Caco-2 (cell line): ENCODE measurements around the gene API5. TPM values are rescaled to one million over a fixed set of nuclear protein-coding genes. Genes with fewer than 3 reads are reported as not detected.

Source experiments
- BruUV-seq: library from RNA; stranded (reverse); fragments of 400-500 nt; replicated peaks from 2 replicates; lab custom pipeline; 2021; lab: Mats Ljungman, UMichigan
- CTCF ChIA-PET: fragments of 300-600 bp; sonication (Branson Sonifier 250); formaldehyde crosslinking; loops from one replicate; lab custom pipeline; 2022; ENCODE audit warnings: antibody characterized with exemption; lab: Charles Lee
- POLR2A ChIA-PET: fragments of 300-600 bp; sonication (Branson Sonifier 250); formaldehyde crosslinking; loops from one replicate; lab custom pipeline; 2022; ENCODE audit warnings: antibody characterized with exemption; lab: Charles Lee
- DNase-seq, 2 experiments: peaks; one replicate each; pipeline versions ENCODE4 v3.0.0 to v3.0.0-alpha.2; 2020 to 2022
- H3K27me3 ChIP-seq: replicated peaks from 2 replicates; pipeline ENCODE4 v1.6.0; 2011; ENCODE audit warnings: low read length; ENCODE audit not compliant: control insufficient read depth, insufficient read depth
- H3K36me3 ChIP-seq: 2 replicates; pipeline ENCODE4 v1.5.1; 2011; ENCODE audit warnings: low read length; ENCODE audit not compliant: control insufficient read depth, insufficient read depth
- H3K4me1 ChIP-seq: fragments of 250-450 bp; sonication (Bioruptor Pico); 2 replicates; pipeline ENCODE4 v1.5.1; 2020; ENCODE audit warnings: mild to moderate bottlenecking
- H3K4me3 ChIP-seq: 2 replicates; pipeline ENCODE4 v1.5.1; 2011; ENCODE audit warnings: low read depth, mild to moderate bottlenecking, control low read depth, low read length
- H3K9me3 ChIP-seq: fragments of 250-450 bp; sonication (Bioruptor Pico); 2 replicates; pipeline ENCODE4 v1.5.1; 2020; ENCODE audit warnings: mild to moderate bottlenecking, moderate library complexity
- H3K27ac Mint-ChIP-seq: one replicate; pipeline ENCODE4 v1.8.0; 2022; ENCODE audit warnings: mixed read lengths; ENCODE audit not compliant: unreplicated experiment
- H3K27me3 Mint-ChIP-seq: one replicate; pipeline ENCODE4 v1.8.0; 2022; ENCODE audit warnings: mixed read lengths; ENCODE audit not compliant: insufficient read depth, unreplicated experiment
- H3K36me3 Mint-ChIP-seq: one replicate; pipeline ENCODE4 v1.8.0; 2022; ENCODE audit warnings: mild to moderate bottlenecking, mixed read lengths; ENCODE audit not compliant: insufficient read depth, unreplicated experiment
- H3K4me1 Mint-ChIP-seq: one replicate; pipeline ENCODE4 v1.8.0; 2022; ENCODE audit warnings: low read depth, mixed read lengths; ENCODE audit not compliant: unreplicated experiment
- H3K4me3 Mint-ChIP-seq: one replicate; pipeline ENCODE4 v1.8.0; 2022; ENCODE audit warnings: mild to moderate bottlenecking, moderate library complexity, mixed read lengths; ENCODE audit not compliant: unreplicated experiment
- H3K9me3 Mint-ChIP-seq: one replicate; pipeline ENCODE4 v1.8.0; 2022; ENCODE audit warnings: mixed read lengths; ENCODE audit not compliant: unreplicated experiment
- intact Hi-C: fragments of 100-400 bp; cut with micrococcal nuclease; formaldehyde crosslinking; loops from one replicate; pipeline ENCODE4 v1.10.0; 2022; ENCODE audit not compliant: unreplicated experiment
- total RNA-seq: library from RNA; stranded (reverse); gene quantifications from 2 replicates; pipeline ENCODE4 v1.2.3, GENCODE V29; 2022
- TF ChIP-seq, protein P1 (sequence below), 2 experiments: fragments of 200-600 bp in 1 of 2; IDR thresholded peaks; 1 replicate in 1 of 2; 2 replicates in 1 of 2; pipeline versions ENCODE4 v1.5.1 to v1.8.0; 2011 to 2022; ENCODE audit warnings: antibody characterized with exemption in 1 of 2, control low read depth in 1 of 2, inconsistent platforms in 1 of 2, low read depth in 1 of 2, low read length in 1 of 2, mild to moderate bottlenecking in 1 of 2, moderate library complexity in 1 of 2; ENCODE audit not compliant: insufficient read depth in 1 of 2, severe bottlenecking in 1 of 2, unreplicated experiment in 1 of 2

Gene API5
- total RNA-seq, 1 experiment from 2014 or later, result 140 TPM

DNA sequence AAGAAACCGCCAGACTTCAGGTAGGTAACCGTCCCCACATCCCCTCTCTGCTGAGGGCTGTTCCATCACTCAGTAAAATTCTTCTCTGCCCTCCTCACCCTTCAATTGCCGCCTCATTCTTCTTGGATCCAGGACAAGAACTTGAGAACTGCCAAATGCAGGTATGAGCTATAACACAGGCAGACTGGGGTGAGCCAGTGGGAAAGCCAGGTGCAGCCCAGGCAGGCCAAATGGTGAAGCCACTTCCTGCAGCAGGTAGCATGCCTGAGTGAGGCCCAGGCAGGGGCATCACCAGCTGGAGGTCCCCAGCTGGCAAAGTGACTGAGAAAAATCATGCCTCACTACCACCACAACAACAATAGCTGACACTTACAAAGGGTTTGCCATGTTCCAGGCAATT, 22.4 kb upstream of the API5 start:
- Histone ChIP-seq H3K4me3 (no peak overlapping the region), H3K36me3 (no peaks in the 10 kb centered on the region), H3K9me3 (no peaks in the 10 kb centered on the region), H3K27me3 (no peaks in the 10 kb centered on the region), H3K4me1 (no peaks in the 10 kb centered on the region)
- BruUV-seq, result no TSS peak
- CTCF ChIA-PET, result no interaction called here
- POLR2A ChIA-PET, result no interaction called here
- TF ChIP-seq, protein P1, sequence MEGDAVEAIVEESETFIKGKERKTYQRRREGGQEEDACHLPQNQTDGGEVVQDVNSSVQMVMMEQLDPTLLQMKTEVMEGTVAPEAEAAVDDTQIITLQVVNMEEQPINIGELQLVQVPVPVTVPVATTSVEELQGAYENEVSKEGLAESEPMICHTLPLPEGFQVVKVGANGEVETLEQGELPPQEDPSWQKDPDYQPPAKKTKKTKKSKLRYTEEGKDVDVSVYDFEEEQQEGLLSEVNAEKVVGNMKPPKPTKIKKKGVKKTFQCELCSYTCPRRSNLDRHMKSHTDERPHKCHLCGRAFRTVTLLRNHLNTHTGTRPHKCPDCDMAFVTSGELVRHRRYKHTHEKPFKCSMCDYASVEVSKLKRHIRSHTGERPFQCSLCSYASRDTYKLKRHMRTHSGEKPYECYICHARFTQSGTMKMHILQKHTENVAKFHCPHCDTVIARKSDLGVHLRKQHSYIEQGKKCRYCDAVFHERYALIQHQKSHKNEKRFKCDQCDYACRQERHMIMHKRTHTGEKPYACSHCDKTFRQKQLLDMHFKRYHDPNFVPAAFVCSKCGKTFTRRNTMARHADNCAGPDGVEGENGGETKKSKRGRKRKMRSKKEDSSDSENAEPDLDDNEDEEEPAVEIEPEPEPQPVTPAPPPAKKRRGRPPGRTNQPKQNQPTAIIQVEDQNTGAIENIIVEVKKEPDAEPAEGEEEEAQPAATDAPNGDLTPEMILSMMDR (IDR thresholded peaks at IDR 0.05; ENCODE audit: insufficient read depth in 1 of 2, low read depth in 1 of 2, low read length in 1 of 2, severe bottlenecking in 1 of 2, unreplicated experiment in 1 of 2), result no peak
- intact Hi-C loops, result no loop called here
- peaks cover 2% of the 10 kb centered on the region for H3K27me3 Mint-ChIP-seq
- no peak for DNase-seq
- no peaks in the 10 kb centered on the region for H3K4me1 Mint-ChIP-seq
- no peaks in the 10 kb centered on the region for H3K9me3 Mint-ChIP-seq
- no peak overlapping the region for H3K27ac Mint-ChIP-seq
- no peak overlapping the region for H3K4me3 Mint-ChIP-seq
- no peaks in the 10 kb centered on the region for H3K36me3 Mint-ChIP-seq

DNA sequence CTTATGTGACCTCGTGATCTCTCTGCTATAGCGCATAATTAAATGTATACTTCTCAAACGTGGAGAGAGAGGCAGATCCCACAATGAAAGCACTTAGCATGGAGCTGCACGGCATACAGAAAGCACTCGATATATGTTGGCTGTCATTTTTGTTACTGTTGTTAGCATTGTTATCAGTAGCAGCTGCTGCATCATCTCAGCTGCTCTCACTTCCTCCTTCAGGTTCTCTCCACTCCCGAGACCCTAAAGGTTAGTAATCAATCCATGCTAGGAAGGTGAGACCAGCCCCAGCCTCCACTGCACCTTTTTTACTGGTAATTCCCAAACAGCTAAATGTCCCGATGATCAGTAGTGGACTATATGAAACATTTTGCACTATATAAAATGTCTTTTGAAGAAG, 13.4 kb upstream of the API5 start:
- POLR2A ChIA-PET, result no interaction called here
- CTCF ChIA-PET, result no interaction called here
- Histone ChIP-seq H3K36me3 (no peaks in the 10 kb centered on the region), H3K4me1 (no peaks in the 10 kb centered on the region), H3K27me3 (no peaks in the 10 kb centered on the region), H3K4me3 (no peak overlapping the region), H3K9me3 (no peaks in the 10 kb centered on the region)
- intact Hi-C loops, result no loop called here
- Mint-ChIP-seq H3K36me3 (no peaks in the 10 kb centered on the region), H3K27me3 (peaks cover 7% of the 10 kb centered on the region), H3K9me3 (peaks cover 27% of the 10 kb centered on the region), H3K4me1 (no peaks in the 10 kb centered on the region), H3K4me3 (no peak overlapping the region), H3K27ac (no peak overlapping the region)
- BruUV-seq, result no TSS peak
- no peak for DNase-seq
- TF ChIP-seq, protein P1 (IDR thresholded peaks at IDR 0.05; ENCODE audit: insufficient read depth in 1 of 2, low read depth in 1 of 2, low read length in 1 of 2, severe bottlenecking in 1 of 2, unreplicated experiment in 1 of 2), result no peak

DNA sequence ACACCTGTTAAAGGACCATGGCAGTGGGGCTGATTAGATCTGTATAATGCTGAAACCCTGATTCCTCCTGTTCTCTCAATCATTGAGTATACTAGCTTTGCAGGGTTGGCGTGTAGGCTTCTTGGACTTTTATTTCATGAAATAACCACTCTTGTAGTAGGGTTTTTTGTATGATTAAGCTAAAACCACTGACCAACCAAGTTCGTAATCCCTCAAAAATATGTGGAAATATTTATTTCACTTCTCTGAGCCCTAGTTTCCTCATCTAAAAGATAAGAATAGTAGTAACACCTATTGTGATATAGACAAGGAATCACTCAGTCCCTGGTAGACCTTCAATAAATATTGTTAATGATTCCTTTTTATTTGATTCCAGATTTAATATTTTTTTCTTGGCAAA, 4.2 kb downstream of the API5 start:
- TF ChIP-seq, protein P1 (IDR thresholded peaks at IDR 0.05; ENCODE audit: insufficient read depth in 1 of 2, low read depth in 1 of 2, low read length in 1 of 2, severe bottlenecking in 1 of 2, unreplicated experiment in 1 of 2), result no peak
- Histone ChIP-seq H3K4me3 (no peak overlapping the region), H3K4me1 (peaks cover 6% of the 10 kb centered on the region; the same call in 1 of the 2 replicates), H3K9me3 (no peaks in the 10 kb centered on the region), H3K27me3 (no peaks in the 10 kb centered on the region), H3K36me3 (no peaks in the 10 kb centered on the region; the same call in 1 of the 2 replicates)
- BruUV-seq, result no TSS peak
- Mint-ChIP-seq H3K27ac (no peak overlapping the region), H3K4me3 (peak overlapping the region; percentile 2), H3K36me3 (peaks cover 22% of the 10 kb centered on the region), H3K9me3 (no peaks in the 10 kb centered on the region), H3K27me3 (no peaks in the 10 kb centered on the region), H3K4me1 (peaks cover 7% of the 10 kb centered on the region)
- ChIA-PET POLR2A (no interaction called here), CTCF (no interaction called here)
- intact Hi-C loops, result no loop called here
- DNase-seq, result no peak
